CD14-positive monocyte (primary cell): Measurements from ENCODE around the gene SZT2. TPM values are rescaled to one million over a fixed set of nuclear protein-coding genes. Genes with fewer than 3 reads are reported as not detected.

Source experiments
- DNase-seq, 3 donors: peaks; one replicate each; pipeline ENCODE4 v3.0.0-alpha.2; 2011 to 2022
- H2AFZ ChIP-seq: 2 replicates; pipeline ENCODE4 v1.6.0; 2012; ENCODE audit warnings: mild to moderate bottlenecking, low read depth, low read length, inconsistent platforms; ENCODE audit not compliant: insufficient read depth, poor library complexity, severe bottlenecking
- H3K27ac ChIP-seq, 2 donors: 1 replicate in 1 of 2; 2 replicates in 1 of 2; pipeline ENCODE4 v1.5.1; 2012 to 2013; ENCODE audit warnings: low read length in 2 of 2, control low read depth in 1 of 2, inconsistent platforms in 1 of 2, low read depth in 1 of 2, mild to moderate bottlenecking in 1 of 2
- H3K27me3 ChIP-seq, 2 donors: one replicate each; pipeline versions ENCODE4 v1.6.0 to v1.6.1; 2011 to 2013; ENCODE audit warnings: low read length in 2 of 2; ENCODE audit not compliant: control insufficient read depth in 2 of 2, insufficient read depth in 2 of 2
- H3K36me3 ChIP-seq, 2 donors: replicated peaks in 1 of 2; 1 replicate in 1 of 2; 2 replicates in 1 of 2; pipeline versions ENCODE4 v1.5.1 to v1.6.1; 2012 to 2013; ENCODE audit warnings: low read length in 2 of 2, control low read depth in 1 of 2, inconsistent platforms in 1 of 2, mild to moderate bottlenecking in 1 of 2; ENCODE audit not compliant: insufficient read depth in 2 of 2, control insufficient read depth in 1 of 2
- H3K4me1 ChIP-seq, 2 donors: 1 replicate in 1 of 2; 2 replicates in 1 of 2; pipeline versions ENCODE4 v1.5.1 to v1.6.1; 2012 to 2013; ENCODE audit warnings: low read length in 2 of 2, control low read depth in 1 of 2, inconsistent platforms in 1 of 2, mild to moderate bottlenecking in 1 of 2, moderate library complexity in 1 of 2; ENCODE audit not compliant: insufficient read depth in 2 of 2, control insufficient read depth in 1 of 2
- H3K4me2 ChIP-seq: replicated peaks from 2 replicates; pipeline ENCODE3; 2012; ENCODE audit warnings: low read length, moderate library complexity, mild to moderate bottlenecking; ENCODE audit not compliant: poor library complexity, severe bottlenecking; ENCODE audit errors: extremely low read depth
- H3K4me3 ChIP-seq, 3 experiments: fragments of 200-600 bp in 1 of 3; sonication (generic) in 1 of 3; replicated peaks in 1 of 3; 1 replicate in 2 of 3; 2 replicates in 1 of 3; pipeline ENCODE4 v1.5.1; 2011 to 2013; ENCODE audit warnings: low read length in 3 of 3, mild to moderate bottlenecking in 3 of 3, control low read depth in 2 of 3, low read depth in 2 of 3, inconsistent platforms in 1 of 3, moderate library complexity in 1 of 3
- H3K79me2 ChIP-seq: 2 replicates; pipeline ENCODE4 v1.6.0; 2012; ENCODE audit warnings: mild to moderate bottlenecking, control low read depth, inconsistent platforms, low read length, moderate library complexity; ENCODE audit not compliant: insufficient read depth
- H3K9ac ChIP-seq: 2 replicates; pipeline ENCODE4 v1.6.0; 2017; ENCODE audit warnings: low read length, mild to moderate bottlenecking; ENCODE audit not compliant: insufficient read depth, poor library complexity, severe bottlenecking
- H3K9me3 ChIP-seq, 2 donors: replicated peaks in 1 of 2; 1 replicate in 1 of 2; 2 replicates in 1 of 2; pipeline versions ENCODE4 v1.5.1 to v1.6.1; 2012 to 2013; ENCODE audit warnings: low read length in 2 of 2, control low read depth in 1 of 2; ENCODE audit not compliant: control insufficient read depth in 1 of 2, insufficient read depth in 1 of 2
- H4K20me1 ChIP-seq: 2 replicates; pipeline ENCODE4 v1.6.0; 2012; ENCODE audit warnings: mild to moderate bottlenecking, low read length, control low read depth, moderate library complexity; ENCODE audit not compliant: insufficient read depth
- H3K27ac Mint-ChIP-seq, 7 donors: one replicate each; pipeline ENCODE4 v1.8.0; 2020; ENCODE audit warnings: mild to moderate bottlenecking in 7 of 7, mixed read lengths in 7 of 7, moderate library complexity in 6 of 7, inconsistent platforms in 2 of 7
- H3K27me3 Mint-ChIP-seq, 3 donors: one replicate each; pipeline ENCODE4 v1.8.0; 2021 to 2022; ENCODE audit warnings: low read depth in 3 of 3, mild to moderate bottlenecking in 3 of 3, mixed read lengths in 3 of 3, moderate library complexity in 3 of 3, inconsistent platforms in 1 of 3
- H3K36me3 Mint-ChIP-seq, 2 donors: one replicate each; pipeline ENCODE4 v1.8.0; 2020; ENCODE audit warnings: mixed read lengths in 2 of 2, inconsistent platforms in 1 of 2, mild to moderate bottlenecking in 1 of 2
- H3K4me1 Mint-ChIP-seq: one replicate; pipeline ENCODE4 v1.8.0; 2020; ENCODE audit warnings: mild to moderate bottlenecking, mixed read lengths
- H3K4me3 Mint-ChIP-seq, 2 donors: one replicate each; pipeline ENCODE4 v1.8.0; 2020; ENCODE audit warnings: mild to moderate bottlenecking in 2 of 2, mixed read lengths in 2 of 2, moderate library complexity in 1 of 2
- H3K9me3 Mint-ChIP-seq, 7 donors: one replicate each; pipeline ENCODE4 v1.8.0; 2020 to 2022; ENCODE audit warnings: mixed read lengths in 7 of 7, mild to moderate bottlenecking in 6 of 7, moderate library complexity in 6 of 7, inconsistent platforms in 2 of 7
- CTCF ChIP-seq: fragments of 200-600 bp; IDR thresholded peaks from one replicate; pipeline ENCODE4 v1.8.0; 2022; ENCODE audit warnings: antibody characterized with exemption, mild to moderate bottlenecking
- WGBS: methylation state at CpG from one replicate; pipeline ENCODE4 v1.1.5; 2013; ENCODE audit warnings: missing lambda C conversion rate; ENCODE audit not compliant: insufficient coverage; 5-methylcytosine and 5-hydroxymethylcytosine counted together
- intact Hi-C, 2 donors: fragments of 100-400 bp; cut with micrococcal nuclease; formaldehyde crosslinking; loops; one replicate each; pipeline versions ENCODE4 v1.15.0 to v1.15.1; 2023
- polyA plus RNA-seq, 3 donors: library from polyadenylated mRNA; depleted of rRNA in 1 of 3; unstranded in 2 of 3; stranded (reverse) in 1 of 3; fragments of 300-500 nt in 2 of 3; fragments of >200 nt in 1 of 3; fragmentation: Illumina TruSeq in 2 of 3; gene quantifications; 1 replicate in 2 of 3; 2 replicates in 1 of 3; pipeline ENCODE4 v1.2.3, GENCODE V29; 2012 to 2021

SZT2 gene
- polyA plus RNA-seq, 3 donors, result 2.4 to 29.9 (median 2.6) TPM

DNA sequence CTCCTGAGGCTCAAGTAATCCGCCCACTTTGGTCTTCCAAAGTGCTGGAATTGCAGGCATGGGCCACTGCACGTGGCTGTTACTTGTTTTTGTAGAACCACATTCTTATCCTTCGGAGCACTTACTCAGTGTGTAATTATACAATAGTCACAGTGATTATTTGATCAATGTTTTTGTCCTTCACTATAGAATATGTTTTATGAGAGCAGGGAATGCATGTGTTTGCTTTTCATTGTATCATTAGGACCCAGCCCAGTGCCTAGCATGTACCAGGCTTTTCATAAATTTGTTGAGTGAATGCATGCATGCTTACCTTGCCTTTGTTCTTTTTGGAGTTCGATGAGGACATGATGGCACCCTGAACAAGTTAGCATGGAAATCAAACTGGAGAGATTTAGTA lies 5.8 kb downstream of the SZT2 start:
- Mint-ChIP-seq H3K36me3 (peaks cover 28 to 49% of the 10 kb centered on the region in 2 donors), H3K4me3 (no peak overlapping the region), H3K27me3 (no peaks in the 10 kb centered on the region), H3K27ac (no peak overlapping the region), H3K4me1 (peaks cover 9% of the 10 kb centered on the region), H3K9me3 (peaks cover 0 to 13% (median 2%) of the 10 kb centered on the region in 7 donors)
- peaks cover 16 to 45% of the 10 kb centered on the region in 2 donors for H3K36me3 ChIP-seq
- peaks cover 34% of the 10 kb centered on the region for H4K20me1 ChIP-seq
- no peak for DNase-seq
- H3K79me2 ChIP-seq, result peaks cover 59% of the 10 kb centered on the region
- peaks cover 3 to 9% of the 10 kb centered on the region in 2 donors for H3K4me1 ChIP-seq
- TF ChIP-seq CTCF, result no peak
- H2AFZ ChIP-seq, result no peak overlapping the region
- 100% methylated on average over 2 of the region's 4 CpGs for WGBS
- no peaks in the 10 kb centered on the region for H3K27me3 ChIP-seq
- no peak overlapping the region for H3K9ac ChIP-seq
- no peak overlapping the region for H3K4me3 ChIP-seq
- H3K9me3 ChIP-seq, result peaks cover 0 to 4% of the 10 kb centered on the region in 2 donors
- intact Hi-C loops, result no loop called here
- no peak overlapping the region for H3K4me2 ChIP-seq
- no peak overlapping the region for H3K27ac ChIP-seq

DNA sequence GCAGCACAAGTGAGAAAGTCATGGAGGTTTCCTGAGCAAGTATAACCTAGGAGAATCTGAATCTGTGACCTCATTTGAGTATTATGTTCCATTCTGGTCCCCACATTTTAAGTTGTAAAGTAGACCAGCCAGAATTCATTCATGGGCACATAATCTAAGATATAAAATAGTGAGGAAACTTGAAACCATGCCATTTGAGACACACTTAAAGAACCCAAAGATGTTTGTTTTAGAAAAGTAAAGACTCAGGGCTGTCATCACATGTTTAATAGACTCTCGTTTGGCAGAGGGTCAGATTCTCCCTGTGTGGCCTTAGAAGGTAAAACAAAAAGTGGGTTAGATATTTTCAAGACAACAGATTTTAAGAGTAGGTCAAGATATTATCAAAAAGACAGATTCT lies 6.4 kb downstream of the SZT2 start:
- Histone ChIP-seq H3K36me3 (peaks cover 16 to 45% of the 10 kb centered on the region in 2 donors), H3K9ac (no peak overlapping the region), H3K4me2 (no peak overlapping the region), H3K4me3 (no peak overlapping the region), H3K9me3 (peaks cover 0 to 4% of the 10 kb centered on the region in 2 donors), H3K27ac (no peak overlapping the region), H2AFZ (no peak overlapping the region), H4K20me1 (peaks cover 34% of the 10 kb centered on the region), H3K27me3 (no peaks in the 10 kb centered on the region), H3K4me1 (peaks cover 0 to 3% of the 10 kb centered on the region in 2 donors), H3K79me2 (peaks cover 56% of the 10 kb centered on the region)
- peaks cover 6% of the 10 kb centered on the region for H3K4me1 Mint-ChIP-seq
- H3K9me3 Mint-ChIP-seq, result peaks cover 0 to 13% (median 2%) of the 10 kb centered on the region in 7 donors
- intact Hi-C loops, result no loop called here
- WGBS, result no CpG with 5 or more reads among the region's 1 CpG
- no peak for TF ChIP-seq CTCF
- no peaks in the 10 kb centered on the region for H3K27me3 Mint-ChIP-seq
- H3K27ac Mint-ChIP-seq, result no peak overlapping the region
- no peak overlapping the region for H3K4me3 Mint-ChIP-seq
- DNase-seq, result no peak
- peaks cover 28 to 51% of the 10 kb centered on the region in 2 donors for H3K36me3 Mint-ChIP-seq
